Keratinocyte (primary cell): ENCODE data around the gene SLC9A8. TPM values are rescaled to one million over a fixed set of nuclear protein-coding genes. Genes with fewer than 3 reads are reported as not detected.

Experiments used
- DNase-seq: peaks from one replicate; pipeline ENCODE4 v3.0.0-alpha.2; 2011; ENCODE audit warnings: low read depth, missing footprints, low spot score
- FAIRE-seq: peaks from 2 replicates; lab custom pipeline; 2011; peaks lifted over from hg19 to GRCh38; lab: Jason Lieb, UNC
- H2AFZ ChIP-seq: 2 replicates; pipeline ENCODE4 v1.6.0; 2012; ENCODE audit warnings: low read length, control low read depth, inconsistent platforms; ENCODE audit not compliant: control insufficient read depth
- H3K27ac ChIP-seq: 2 replicates; pipeline ENCODE4 v1.5.1; 2011; ENCODE audit warnings: low read length; ENCODE audit not compliant: control insufficient read depth, insufficient read depth
- H3K27me3 ChIP-seq: 3 replicates; pipeline ENCODE4 v1.6.0; 2011; ENCODE audit warnings: low read length; ENCODE audit not compliant: control insufficient read depth, insufficient read depth; ENCODE audit errors: extremely low read depth
- H3K36me3 ChIP-seq, 2 experiments: 2 replicates in 1 of 2; 3 replicates in 1 of 2; pipeline ENCODE4 v1.5.1; 2011; ENCODE audit warnings: low read length in 2 of 2, mild to moderate bottlenecking in 1 of 2; ENCODE audit not compliant: control insufficient read depth in 2 of 2, insufficient read depth in 2 of 2; ENCODE audit errors: extremely low read depth in 1 of 2
- H3K4me1 ChIP-seq: 3 replicates; pipeline ENCODE4 v1.5.1; 2011; ENCODE audit warnings: low read length; ENCODE audit not compliant: control insufficient read depth, insufficient read depth; ENCODE audit errors: extremely low read depth
- H3K4me2 ChIP-seq: 3 replicates; pipeline ENCODE4 v1.6.0; 2011; ENCODE audit warnings: low read depth, low read length; ENCODE audit not compliant: control insufficient read depth, insufficient read depth; ENCODE audit errors: extremely low read depth
- H3K4me3 ChIP-seq, 3 experiments: fragments of 200-600 bp in 1 of 3; sonication (generic) in 1 of 3; 2 replicates in 2 of 3; 3 replicates in 1 of 3; pipeline ENCODE4 v1.5.1; 2011 to 2016; ENCODE audit warnings: low read length in 3 of 3, mild to moderate bottlenecking in 3 of 3, control low read depth in 2 of 3, inconsistent platforms in 1 of 3, low read depth in 1 of 3, mixed read lengths in 1 of 3, mixed run types in 1 of 3, moderate library complexity in 1 of 3; ENCODE audit not compliant: control insufficient read depth in 2 of 3, insufficient read depth in 2 of 3; ENCODE audit errors: extremely low read depth in 1 of 3
- H3K79me2 ChIP-seq: 2 replicates; pipeline ENCODE4 v1.6.0; 2012; ENCODE audit warnings: low read length; ENCODE audit not compliant: control insufficient read depth, insufficient read depth
- H3K9ac ChIP-seq: 3 replicates; pipeline ENCODE4 v1.6.0; 2011; ENCODE audit warnings: low read length; ENCODE audit not compliant: control insufficient read depth, insufficient read depth; ENCODE audit errors: extremely low read depth
- H3K9me1 ChIP-seq: 3 replicates; pipeline ENCODE4 v1.6.0; 2011; ENCODE audit warnings: low read length; ENCODE audit not compliant: control insufficient read depth, insufficient read depth; ENCODE audit errors: extremely low read depth
- H3K9me3 ChIP-seq: 2 replicates; pipeline ENCODE4 v1.5.1; 2012; ENCODE audit warnings: low read depth, low read length; ENCODE audit not compliant: control insufficient read depth
- H4K20me1 ChIP-seq: 3 replicates; pipeline ENCODE4 v1.6.0; 2011; ENCODE audit warnings: low read length; ENCODE audit not compliant: control insufficient read depth, insufficient read depth; ENCODE audit errors: extremely low read depth
- EZH2 ChIP-seq: IDR thresholded peaks from one replicate; pipeline ENCODE4 v1.6.1; 2012; ENCODE audit warnings: inconsistent platforms, mild to moderate bottlenecking, low read length, moderate library complexity
- dilution Hi-C: fragments of 300-500 bp; cut with MboI; formaldehyde crosslinking; loops from one replicate; pipeline ENCODE4 v1.7.0; 2020; ENCODE audit warnings: low sequenced_read_pairs; ENCODE audit not compliant: extremely low pct_ligation_motif_present
- polyA plus RNA-seq, 5 experiments: library from polyadenylated mRNA; depleted of rRNA in 3 of 5; stranded (reverse) in 3 of 5; stranded (forward) in 1 of 5; unstranded in 1 of 5; fragments of >200 nt; gene quantifications; 1 replicate in 1 of 5; 2 replicates in 3 of 5; 3 replicates in 1 of 5; pipeline versions ENCODE4 v1.2.1 to v1.2.3, GENCODE V29; 2011 to 2012; ENCODE audit warnings: missing spikeins in 2 of 5, low read depth in 1 of 5, low replicate concordance in 1 of 5
- TF ChIP-seq, protein P1 (sequence below), 3 experiments: IDR thresholded peaks in 1 of 3; conservative IDR thresholded peaks in 1 of 3; optimal IDR thresholded peaks in 1 of 3; 2 replicates in 2 of 3; 3 replicates in 1 of 3; pipeline versions ENCODE3 to v1.5.1; 2011; ENCODE audit warnings: low read length in 3 of 3, mild to moderate bottlenecking in 3 of 3, moderate library complexity in 2 of 3, control low read depth in 1 of 3, inconsistent platforms in 1 of 3; ENCODE audit not compliant: insufficient read depth in 2 of 3; ENCODE audit errors: extremely low read depth in 1 of 3

Gene SLC9A8
- polyA plus RNA-seq, 1 donor (not counting 4 experiments of a cell fraction or from before 2014, with no cell fraction given) = 1.9 TPM

DNA sequence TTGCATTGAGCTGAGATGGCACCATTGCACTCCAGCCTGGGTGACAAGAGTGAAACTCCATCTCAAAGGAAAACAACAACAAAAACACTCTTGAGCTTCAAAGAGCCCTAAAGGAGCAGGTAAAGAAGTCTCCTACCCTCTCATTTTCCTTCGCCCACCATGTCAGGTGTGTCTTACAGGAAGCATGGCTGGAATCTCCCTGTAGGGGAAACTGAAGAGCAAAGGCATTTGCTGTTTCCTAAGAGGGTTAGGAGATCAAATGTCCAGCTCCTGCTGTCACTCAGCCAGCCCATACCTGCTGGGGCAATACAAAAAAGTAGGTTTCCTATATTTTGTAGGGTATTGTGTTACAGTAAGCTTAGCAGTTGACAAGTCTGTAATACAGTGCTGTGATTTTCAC, 59.4 kb downstream of the SLC9A8 start:
- Histone ChIP-seq H3K79me2 (no peaks in the 10 kb centered on the region), H3K9ac (no peak overlapping the region), H4K20me1 (no peaks in the 10 kb centered on the region), H2AFZ (no peak overlapping the region), H3K36me3 (peaks cover 0 to 5% of the 10 kb centered on the region in 2 experiments), H3K9me3 (no peaks in the 10 kb centered on the region), H3K27ac (no peak overlapping the region), H3K9me1 (no peaks in the 10 kb centered on the region), H3K4me3 (no peak overlapping the region), H3K4me2 (no peak overlapping the region), H3K4me1 (no peaks in the 10 kb centered on the region), H3K27me3 (no peaks in the 10 kb centered on the region)
- dilution Hi-C loops = no loop called here
- TF ChIP-seq, protein P1, sequence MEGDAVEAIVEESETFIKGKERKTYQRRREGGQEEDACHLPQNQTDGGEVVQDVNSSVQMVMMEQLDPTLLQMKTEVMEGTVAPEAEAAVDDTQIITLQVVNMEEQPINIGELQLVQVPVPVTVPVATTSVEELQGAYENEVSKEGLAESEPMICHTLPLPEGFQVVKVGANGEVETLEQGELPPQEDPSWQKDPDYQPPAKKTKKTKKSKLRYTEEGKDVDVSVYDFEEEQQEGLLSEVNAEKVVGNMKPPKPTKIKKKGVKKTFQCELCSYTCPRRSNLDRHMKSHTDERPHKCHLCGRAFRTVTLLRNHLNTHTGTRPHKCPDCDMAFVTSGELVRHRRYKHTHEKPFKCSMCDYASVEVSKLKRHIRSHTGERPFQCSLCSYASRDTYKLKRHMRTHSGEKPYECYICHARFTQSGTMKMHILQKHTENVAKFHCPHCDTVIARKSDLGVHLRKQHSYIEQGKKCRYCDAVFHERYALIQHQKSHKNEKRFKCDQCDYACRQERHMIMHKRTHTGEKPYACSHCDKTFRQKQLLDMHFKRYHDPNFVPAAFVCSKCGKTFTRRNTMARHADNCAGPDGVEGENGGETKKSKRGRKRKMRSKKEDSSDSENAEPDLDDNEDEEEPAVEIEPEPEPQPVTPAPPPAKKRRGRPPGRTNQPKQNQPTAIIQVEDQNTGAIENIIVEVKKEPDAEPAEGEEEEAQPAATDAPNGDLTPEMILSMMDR (optimal IDR thresholded peaks at IDR 0.05 in 1 of 3, IDR thresholded peaks at IDR 0.05 in 1 of 3, conservative IDR thresholded peaks at IDR 0.05 in 1 of 3; ENCODE audit: extremely low read depth in 1 of 3, insufficient read depth in 2 of 3, low read length in 3 of 3) = no peak
- DNase-seq (no peak), FAIRE-seq (no peak)

DNA sequence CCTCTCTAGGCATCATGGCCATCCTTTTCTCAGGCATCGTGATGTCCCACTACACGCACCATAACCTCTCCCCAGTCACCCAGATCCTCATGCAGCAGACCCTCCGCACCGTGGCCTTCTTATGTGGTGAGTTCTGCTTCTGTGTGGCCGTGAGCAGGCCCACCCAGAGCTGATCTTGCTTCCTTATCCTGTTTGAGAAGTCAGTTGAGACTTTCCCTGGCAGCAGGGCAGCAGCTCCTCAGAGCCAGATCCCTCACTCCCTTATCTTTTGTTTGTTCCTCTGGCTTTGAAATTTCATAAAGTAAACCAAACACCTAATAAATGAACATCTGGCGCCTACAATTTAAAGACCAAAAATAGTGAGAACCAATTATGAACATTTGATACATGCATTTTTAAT, 62.1 kb downstream of the SLC9A8 start:
- Histone ChIP-seq H3K4me3 (no peak overlapping the region), H3K9ac (no peak overlapping the region), H3K9me3 (no peaks in the 10 kb centered on the region), H3K36me3 (peaks cover 2 to 5% of the 10 kb centered on the region in 2 experiments), H3K27ac (no peak overlapping the region), H3K27me3 (no peaks in the 10 kb centered on the region), H3K9me1 (no peaks in the 10 kb centered on the region), H4K20me1 (no peaks in the 10 kb centered on the region), H3K4me2 (no peak overlapping the region), H3K4me1 (no peaks in the 10 kb centered on the region), H2AFZ (no peak overlapping the region), H3K79me2 (no peaks in the 10 kb centered on the region)
- dilution Hi-C loops = no loop called here
- no peak for DNase-seq
- TF ChIP-seq, protein P1 (optimal IDR thresholded peaks at IDR 0.05 in 1 of 3, IDR thresholded peaks at IDR 0.05 in 1 of 3, conservative IDR thresholded peaks at IDR 0.05 in 1 of 3; ENCODE audit: extremely low read depth in 1 of 3, insufficient read depth in 2 of 3, low read length in 3 of 3) = no peak
- no peak for TF ChIP-seq EZH2
- FAIRE-seq = no peak
